ENCODE measurements around the gene ZNF100.
"Not testable (repeated sequence)": the region's sequence is repeated elsewhere in the genome, so short reads cannot be mapped to it uniquely, and the experiment has no call there.

Gene ZNF100

DNA sequence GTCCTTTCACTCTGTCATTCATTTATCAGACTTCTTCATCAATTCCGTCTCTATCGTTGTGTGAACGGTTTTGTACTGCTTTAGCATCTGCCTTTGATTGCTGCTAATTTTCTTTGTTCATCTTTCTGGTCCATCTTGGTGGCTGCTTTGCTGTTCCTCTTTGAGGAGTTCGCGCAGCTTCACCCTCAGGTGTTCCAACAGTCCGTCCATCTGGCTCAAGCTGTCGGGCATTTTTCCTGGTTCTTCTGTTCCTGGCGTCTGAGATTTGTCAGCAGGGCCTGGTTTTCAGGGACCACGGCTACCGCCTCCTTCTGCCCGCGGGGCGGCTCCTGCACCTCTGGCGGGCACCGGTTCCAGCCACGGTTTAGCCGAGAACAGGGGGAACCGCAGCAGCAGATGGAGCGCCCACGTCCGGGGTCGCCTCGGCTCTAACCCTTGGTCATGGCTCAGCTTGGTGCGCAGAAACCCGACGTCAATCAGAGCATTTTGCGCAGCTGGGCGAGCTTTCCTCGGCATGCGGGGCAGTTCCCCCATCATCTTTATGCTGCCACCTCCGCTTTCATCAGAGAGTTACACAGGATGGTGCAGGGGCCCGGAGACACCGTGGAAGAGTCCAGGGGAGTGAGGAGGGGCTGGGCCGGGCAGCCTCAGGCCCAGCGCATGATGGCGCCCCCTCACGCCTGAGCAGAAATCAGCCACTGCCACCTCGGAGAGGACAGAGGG is 89.5 kb downstream of the ZNF100 start:
- no peak for DNase-seq (ENCODE audit: low read depth)
- no peak overlapping the region for H3K4me3 ChIP-seq (ENCODE audit: low read depth, low read length)
- TF ChIP-seq, protein P1, sequence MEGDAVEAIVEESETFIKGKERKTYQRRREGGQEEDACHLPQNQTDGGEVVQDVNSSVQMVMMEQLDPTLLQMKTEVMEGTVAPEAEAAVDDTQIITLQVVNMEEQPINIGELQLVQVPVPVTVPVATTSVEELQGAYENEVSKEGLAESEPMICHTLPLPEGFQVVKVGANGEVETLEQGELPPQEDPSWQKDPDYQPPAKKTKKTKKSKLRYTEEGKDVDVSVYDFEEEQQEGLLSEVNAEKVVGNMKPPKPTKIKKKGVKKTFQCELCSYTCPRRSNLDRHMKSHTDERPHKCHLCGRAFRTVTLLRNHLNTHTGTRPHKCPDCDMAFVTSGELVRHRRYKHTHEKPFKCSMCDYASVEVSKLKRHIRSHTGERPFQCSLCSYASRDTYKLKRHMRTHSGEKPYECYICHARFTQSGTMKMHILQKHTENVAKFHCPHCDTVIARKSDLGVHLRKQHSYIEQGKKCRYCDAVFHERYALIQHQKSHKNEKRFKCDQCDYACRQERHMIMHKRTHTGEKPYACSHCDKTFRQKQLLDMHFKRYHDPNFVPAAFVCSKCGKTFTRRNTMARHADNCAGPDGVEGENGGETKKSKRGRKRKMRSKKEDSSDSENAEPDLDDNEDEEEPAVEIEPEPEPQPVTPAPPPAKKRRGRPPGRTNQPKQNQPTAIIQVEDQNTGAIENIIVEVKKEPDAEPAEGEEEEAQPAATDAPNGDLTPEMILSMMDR (IDR thresholded peaks at IDR 0.05; ENCODE audit: insufficient read depth, low read depth, low read length, missing control alignments), result no peak

DNA sequence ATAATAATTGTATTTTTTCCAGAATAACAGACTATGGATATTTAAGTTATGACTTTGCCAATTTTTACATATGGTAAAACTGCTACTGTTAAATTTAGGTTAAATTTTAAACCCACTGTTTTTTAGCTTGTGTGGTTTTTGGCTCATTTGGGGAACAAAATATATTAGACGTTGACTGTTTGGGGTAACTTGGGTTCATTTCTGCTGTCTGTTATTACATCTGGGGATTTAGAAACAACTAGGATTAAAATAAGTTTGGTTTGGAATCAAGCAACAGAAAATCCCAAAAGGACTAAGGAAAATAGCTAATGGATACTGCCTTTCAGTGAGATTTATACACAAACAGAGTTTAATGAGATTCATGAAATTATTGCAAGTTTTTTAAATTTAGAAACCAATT is 92.9 kb downstream of the ZNF100 start:
- TF ChIP-seq, protein P1 (IDR thresholded peaks at IDR 0.05; ENCODE audit: insufficient read depth, low read depth, low read length, missing control alignments), result no peak
- no peak for DNase-seq (ENCODE audit: low read depth)
- no peak overlapping the region for H3K4me3 ChIP-seq (ENCODE audit: low read depth, low read length)

DNA sequence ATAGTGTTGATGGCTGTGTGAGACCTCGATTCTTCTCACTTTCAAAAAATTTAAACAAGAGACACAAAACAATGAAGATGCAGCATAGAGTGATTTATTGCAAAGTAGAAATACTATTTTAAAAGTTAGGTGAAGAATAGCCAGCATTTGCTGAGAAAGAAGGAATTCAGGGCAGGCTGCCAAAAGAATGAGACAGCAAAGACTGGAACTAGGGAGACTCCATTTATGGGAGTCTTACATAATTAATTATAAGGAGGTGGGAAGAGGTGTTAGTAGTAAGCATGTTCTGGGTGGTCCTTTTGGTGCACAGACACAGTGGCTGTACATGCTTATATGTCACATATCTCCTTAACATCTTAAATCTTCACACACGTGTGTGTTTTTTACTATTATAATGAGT is 93.9 kb downstream of the ZNF100 start:
- H3K4me3 ChIP-seq (ENCODE audit: low read depth, low read length); DNase-seq (ENCODE audit: low read depth): not testable (repeated sequence)

Data from GM12865 (cell line).